CD4-positive, alpha-beta T cell treated with Interleukin-4 for 4 hours (primary cell): Measurements from ENCODE around the gene ANKDD1A.

Experiments
- DNase-seq: peaks from one replicate; pipeline ENCODE4 v3.0.0-alpha.2; 2020

ANKDD1A gene

DNA sequence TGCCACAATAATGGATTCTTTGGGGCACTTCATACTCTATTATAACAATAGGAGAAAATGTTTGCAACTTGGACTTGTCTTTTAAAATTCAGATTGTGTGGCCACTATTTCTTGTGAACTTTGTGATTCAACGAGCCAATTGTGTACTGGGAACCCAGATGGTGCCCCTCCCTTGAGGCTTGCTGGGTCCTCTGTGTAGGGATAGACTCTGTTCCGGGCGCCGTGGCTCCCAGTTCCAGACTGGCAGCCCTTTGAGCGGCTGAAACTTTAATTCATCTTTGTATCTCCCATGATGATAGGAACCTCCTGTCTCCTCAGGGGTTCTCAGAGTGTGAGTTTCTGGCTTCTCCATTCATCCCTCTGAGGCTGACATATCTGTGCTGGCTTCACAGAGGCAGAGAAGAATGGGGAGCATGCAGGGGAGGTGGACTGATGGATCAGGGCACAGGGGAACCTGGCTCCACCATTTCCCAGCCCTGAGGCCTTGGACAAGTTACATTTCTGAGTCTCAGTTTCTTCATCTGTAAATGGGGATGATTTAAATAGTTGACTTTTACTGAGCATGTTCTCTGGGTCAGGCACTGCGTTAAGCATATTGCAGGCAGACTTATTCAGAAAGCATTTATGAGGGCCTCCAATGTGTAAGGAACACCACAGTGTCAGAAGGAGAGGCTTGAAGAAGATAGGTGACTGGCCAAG, 15.2 kb upstream of the ANKDD1A start:
- no peak for DNase-seq

DNA sequence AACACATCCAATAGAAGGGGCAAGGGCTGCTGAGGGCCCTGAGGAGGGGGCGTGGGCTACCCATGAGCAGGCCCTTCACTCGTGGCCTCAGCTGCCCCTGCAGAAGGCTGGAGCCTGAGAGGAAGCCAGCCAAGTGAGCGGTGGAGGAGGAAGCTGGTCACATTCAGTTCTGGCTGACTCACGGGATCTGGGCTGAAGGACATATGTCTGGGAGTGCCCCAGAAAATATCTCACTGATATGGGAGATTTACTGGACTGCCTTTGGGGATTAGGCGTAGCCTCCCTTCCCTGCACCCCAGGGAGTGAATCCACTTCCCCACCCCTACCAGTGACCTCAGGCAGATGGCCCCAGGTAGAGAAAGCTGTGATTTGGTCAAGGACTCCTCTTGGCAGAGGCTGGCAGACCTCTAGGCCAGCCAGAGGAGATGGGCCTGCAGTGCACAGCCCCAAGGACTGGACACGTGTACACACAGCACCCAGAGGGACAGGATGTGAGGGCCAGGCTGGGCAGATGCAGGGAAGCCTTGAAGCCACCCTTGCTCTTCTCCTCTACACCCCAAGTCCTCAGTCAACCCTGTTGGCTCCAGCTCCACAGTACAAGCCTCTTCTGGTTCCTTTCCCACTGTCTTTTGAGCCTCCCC, 14.2 kb upstream of the ANKDD1A start:
- DNase-seq, result no peak

DNA sequence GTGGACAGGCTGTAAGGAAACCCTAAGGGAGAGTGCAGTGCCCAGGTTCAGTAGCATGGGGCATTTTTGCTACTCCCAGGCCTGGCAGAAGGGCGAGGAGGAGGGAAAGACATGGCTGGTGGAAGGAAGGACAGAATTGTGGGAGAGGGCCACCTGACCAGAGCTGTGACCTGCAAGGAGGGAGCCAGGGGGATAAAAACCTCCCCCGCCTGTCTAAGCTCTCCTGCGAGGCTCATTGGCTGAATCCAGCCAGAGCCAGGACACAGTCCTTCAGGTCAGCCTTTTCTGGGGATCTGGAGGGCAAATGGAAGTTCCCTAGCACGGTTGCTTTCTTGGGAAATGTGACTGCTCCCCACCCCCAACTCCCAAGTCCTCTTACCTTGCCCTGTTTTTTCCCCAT, 13.3 kb upstream of the ANKDD1A start:
- no peak for DNase-seq

DNA sequence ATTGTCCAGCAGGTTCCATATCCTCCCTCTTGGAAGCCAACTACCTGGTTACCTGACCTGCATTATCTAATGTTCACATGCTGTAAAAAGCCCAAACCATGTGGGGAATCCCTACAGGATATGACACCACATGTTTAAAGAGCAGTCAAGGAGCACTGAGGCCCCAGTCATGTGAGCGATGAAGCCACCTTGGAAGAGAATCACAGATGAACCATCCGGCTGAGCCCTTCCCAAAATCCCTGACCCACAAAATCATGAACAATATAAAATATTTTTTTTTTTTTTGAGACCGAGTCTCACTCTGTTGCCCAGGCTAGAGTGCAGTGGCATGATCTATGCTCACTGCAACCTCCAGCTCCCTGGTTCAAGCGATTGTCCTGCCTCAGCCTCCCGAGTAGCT, 10.6 kb upstream of the ANKDD1A start:
- DNase-seq, result no peak

DNA sequence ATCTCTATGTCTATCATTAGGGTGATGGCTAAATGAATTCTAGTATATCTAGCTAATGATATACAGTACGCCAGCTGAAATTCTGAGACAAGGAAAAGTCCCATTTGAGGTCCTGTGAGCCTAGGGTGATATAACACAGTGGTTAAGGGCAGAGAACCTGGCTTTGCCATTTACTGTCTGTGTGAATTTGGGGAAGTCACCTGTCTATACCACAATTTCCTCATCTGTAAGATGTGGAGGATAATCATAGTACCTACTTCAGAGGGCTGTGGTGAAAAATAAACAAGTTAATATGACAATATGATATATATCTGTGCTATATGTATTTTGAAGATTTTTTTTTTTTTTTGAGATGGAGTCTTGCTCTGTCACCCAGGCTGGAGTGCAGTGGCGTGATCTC, 9.8 kb upstream of the ANKDD1A start:
- DNase-seq, result peak; percentile 81

DNA sequence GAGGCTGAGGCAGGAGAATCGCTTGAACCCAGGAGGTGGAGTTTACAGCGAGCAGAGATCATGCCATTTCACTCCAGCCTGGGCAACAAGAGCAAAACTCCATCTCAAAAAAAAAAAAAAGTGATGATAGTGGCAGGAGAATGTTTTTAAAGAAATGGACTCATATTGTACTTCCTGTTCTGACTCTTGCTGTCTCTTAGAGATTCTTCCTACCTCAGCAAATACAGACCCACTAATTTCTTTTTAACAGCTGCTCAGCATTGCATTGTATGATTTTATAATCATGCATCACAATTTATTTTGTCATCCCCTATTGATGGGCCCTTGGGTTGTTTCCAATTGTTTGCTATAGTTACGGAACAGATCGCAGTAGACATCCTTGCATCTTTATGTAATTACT, 8.8 kb upstream of the ANKDD1A start:
- no peak for DNase-seq

DNA sequence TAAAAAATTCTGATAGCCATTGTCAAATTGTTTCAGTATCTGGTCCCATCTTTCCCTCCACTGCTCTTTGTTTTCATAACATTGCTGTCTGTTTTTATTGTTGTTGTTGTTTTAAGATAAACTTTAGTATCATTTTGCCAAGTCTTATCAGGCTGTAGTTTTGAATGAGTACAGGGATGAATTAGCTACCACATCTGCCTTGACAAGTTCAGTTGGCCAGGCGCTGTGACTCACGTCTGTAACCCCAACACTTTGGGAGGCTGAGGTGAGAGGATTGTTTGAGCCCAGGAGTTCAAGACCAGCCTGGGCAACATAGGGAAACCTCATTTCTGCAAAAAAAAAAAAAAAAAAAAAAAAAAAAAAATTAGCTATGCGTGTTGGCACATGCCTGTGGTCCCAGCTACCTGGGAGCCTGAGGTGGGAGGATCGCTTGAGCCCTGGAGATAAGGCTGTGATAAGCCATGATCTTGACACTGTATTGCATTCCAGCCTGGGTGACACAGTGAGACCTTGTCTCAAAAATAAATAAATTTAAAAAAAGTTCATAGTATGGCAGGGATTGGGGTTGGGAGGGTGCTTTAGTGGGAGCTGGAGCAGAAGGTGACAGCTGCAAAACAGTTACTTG, 8.3 kb upstream of the ANKDD1A start:
- DNase-seq, result no peak

DNA sequence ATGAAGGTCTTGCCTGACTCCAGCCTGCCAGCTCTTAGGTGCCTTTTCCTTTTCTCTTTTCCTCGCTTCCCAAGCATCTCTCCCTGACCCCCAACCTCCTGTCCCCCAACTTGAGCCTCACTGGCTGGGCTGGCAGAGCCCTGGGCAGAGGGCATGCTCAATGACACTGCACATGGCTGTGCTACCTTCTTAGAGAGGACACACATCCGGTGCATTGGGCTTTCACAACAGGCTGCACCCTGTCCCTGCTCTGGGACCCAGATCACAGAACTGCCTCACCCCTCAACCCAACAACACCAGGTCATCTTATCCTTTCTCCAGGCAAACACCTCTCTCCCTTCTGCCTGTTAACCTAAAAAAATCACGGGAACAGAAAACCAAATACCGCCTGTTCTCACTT, 7.5 kb upstream of the ANKDD1A start:
- DNase-seq, result no peak

DNA sequence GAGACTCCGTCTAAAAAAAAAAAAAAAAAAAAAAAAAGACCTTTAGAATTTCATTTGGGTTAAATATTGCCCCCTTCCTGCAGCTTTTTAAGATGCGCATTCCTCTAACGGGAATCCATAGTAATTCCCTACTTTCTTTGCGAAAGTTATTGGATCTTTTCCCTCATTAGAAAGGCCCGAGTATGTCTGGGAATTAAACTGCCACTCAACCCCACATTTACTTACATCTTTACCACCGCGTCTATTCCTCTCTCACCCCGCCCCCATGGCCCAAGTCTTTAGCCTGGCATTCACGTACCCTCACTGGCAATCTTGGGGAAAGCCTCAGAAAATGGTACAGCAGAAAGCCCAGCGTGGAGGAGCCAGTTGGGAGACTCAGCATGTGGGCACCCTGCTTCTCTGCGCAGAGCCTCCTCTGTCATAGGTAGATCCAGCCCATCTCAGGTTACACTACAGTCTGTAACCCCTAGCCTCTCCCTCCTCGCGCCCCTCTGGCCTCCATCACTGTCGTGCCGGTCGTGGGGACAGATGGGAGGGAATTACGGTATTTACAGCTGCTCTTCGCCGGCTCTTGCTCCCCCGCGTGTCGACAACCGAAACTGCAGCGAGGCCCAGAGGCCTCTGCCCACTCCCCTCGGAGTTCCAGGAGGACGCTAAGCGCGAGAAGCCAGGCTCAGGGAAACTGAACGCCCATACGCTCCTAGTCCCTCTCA, 6.4 kb upstream of the ANKDD1A start:
- DNase-seq, result peak; percentile 70

DNA sequence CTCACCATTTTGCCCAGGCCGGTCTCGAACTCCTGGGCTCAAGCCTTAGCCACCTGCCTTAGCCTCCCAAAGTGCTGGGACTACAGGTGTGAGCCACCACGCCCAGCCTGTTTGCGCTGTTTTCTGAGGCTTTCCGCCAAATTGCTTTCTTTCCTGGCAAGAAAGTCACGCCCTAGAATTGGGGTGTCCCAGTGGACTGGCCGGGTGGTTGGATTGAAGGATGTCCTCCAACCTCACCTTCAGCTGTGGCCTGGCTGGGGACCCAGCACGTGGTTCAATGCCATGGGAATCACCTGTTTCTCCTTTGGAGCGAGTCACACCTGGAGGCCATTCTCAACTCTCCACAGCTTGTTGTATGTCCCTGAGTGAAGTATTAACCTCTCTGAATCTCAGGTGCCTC, 5.8 kb upstream of the ANKDD1A start:
- no peak for DNase-seq

DNA sequence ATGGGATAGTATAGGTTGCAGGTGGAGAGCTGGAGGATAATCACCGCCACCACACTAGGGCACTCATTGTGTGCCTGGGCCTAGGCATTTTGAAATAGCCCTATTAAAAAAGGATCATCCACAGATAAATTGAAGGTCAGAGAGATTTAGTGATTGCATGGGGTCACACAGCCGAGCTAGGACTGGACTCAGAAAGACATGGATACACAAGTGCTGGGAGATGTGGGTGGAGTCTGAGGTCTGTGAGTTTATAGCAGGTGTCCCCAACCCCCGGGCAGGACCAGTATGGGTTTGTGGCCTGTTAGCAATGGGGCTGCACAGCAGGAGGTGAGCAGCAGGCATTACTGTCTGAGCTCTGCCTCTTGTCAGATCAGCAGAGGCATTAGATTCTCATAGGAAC, 5.3 kb upstream of the ANKDD1A start:
- no peak for DNase-seq

DNA sequence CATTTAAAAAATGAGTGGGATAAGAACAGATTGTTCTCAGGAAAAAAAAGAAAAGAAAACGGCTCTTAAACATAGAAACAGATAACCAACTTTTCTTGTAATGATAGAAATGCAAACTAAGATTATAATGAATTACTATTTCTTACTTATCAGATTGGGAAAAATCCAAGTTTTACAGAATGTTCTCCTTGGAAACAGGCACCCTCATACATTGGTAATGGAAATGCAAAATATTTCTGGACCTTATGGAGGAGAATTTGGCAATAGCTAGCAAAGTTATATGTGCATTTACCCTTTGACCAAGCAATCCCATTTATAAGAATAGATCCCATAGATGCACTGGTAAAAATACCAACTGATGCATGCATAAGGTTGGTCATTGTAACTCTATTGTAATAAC, 3.7 kb upstream of the ANKDD1A start:
- DNase-seq, result no peak

DNA sequence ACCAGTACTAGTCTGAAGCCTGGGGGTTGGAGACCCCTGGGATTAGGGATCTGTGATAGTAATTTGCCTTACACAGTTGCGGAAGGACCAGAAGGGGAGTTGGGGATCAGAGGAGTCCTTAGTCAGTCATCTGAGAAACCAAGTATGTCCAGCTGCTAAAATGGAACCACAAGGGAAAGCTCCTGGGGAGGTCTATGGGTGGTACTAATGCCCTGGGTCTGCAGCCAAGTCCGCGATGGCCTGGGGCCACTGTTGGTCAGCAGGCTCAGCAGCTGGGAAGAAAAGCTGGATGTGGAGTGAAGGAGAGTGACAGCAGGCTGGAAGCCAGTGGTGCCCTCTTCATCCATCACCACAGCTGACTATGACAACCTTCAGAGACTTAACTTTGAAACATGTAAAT, 2.2 kb upstream of the ANKDD1A start:
- DNase-seq, result no peak

DNA sequence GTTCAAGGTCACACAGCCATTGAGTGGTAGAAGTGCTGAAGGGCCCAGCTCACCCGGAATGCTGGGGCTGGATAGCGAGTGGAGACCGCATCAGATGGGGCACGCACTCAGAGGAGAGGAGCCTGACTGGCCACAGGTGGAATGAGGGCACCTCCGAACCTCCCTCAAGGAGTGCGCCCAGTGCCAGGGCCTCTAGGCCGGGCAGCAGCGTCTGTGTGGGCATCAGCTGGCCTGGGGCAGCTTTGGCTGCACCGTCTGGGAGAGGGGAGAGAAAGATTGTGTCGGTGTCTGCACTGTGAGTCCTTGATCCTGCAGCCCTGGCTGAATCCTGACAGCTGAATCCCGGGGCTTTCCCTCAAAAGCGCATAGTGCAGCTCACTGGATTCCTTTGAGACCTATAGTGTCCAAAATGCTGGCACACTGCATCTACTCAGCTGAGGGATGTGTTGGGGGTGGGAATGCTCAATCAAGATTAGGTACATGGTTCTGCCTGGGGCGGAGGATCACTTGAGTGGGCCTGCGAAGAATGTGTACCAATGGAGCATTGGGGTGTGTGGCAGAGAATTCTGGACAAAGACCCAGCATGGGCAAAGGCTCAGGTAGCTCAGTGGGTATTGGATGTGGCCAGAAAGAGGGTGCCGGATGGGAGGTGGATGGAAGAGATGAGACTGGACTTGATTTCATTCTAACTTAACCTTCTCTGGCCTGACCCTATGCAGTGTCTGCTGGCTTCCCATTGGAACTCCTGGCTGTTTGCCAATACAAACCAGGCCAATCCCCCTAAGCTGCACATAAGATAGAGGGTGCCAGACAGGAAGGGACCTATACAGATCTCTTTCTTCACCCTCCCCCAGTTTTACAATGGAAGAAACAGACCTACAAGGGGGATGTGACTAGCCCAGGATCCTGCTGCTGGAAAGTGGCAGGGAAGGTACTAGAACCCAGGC, 950 bp downstream of the ANKDD1A start:
- DNase-seq, result no peak

DNA sequence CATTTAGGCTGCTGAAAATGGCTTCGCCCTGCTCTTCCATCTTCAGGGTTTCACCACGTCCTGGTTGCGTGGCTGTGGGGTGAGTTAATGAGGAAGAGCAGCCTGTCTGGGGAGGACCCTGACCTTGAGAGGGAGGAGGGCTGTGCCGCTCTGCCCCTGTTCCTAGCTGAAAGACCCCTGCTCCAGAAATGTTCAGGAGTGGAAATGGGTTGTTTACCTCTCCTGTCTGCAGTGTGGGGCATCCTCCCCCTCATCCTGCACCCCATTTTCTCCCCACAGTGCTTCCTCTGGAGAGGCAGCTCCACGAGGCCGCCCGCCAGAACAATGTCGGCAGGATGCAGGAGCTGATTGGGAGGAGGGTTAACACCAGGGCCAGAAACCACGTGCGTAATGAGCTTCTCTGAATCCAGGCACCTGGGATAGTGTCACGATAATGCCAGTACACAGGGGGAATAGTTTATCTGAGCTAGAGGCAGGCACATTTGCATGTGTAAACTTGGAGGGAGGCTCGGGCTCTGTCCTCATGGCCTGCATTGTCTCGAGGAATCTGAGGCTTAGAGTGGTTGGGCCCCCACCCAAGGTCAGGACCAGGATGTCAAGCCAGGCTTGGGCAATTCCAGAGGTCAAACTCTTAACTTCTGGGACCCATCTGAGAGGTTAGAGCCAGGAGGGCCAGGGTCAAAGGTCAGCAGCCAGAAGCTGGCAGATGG, 4.0 kb downstream of the ANKDD1A start:
- no peak for DNase-seq

DNA sequence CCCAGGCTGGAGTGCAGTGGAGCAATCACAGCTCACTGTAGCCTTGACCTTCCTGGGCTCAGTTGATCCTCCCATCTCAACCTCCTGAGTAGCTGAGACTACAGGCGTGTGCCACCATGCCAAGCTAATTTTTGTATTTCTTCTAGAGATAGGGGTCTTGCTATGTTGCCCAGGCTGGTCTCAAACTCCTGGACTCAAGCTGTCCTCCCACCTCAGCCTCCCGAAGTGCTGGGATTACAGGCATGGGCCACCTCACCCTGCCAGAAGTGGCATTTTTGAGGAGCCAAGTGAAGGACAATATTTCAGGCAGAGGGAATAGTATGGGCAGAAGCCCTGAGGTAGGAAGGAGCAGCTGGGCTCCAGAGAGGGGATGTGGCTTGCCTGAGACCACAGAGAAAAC, 4.7 kb downstream of the ANKDD1A start:
- DNase-seq, result no peak

DNA sequence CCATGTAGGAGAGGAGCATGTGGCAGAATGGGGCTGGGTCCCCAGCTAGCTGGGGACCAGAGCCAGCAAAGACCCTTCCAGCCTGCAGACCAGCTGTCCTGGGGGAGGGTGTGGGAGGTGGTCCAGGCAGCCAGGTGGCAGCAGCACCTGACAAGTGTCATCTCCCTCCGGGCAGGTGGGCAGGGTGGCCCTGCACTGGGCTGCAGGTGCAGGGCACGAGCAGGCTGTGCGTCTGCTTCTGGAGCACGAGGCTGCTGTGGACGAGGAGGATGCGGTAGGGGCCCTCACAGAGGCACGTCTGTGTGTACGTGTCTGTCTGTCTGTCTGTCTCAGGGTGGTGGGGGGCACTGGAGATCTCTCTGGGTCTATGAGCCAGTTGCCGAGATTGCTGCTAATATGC, 5.5 kb downstream of the ANKDD1A start:
- no peak for DNase-seq

DNA sequence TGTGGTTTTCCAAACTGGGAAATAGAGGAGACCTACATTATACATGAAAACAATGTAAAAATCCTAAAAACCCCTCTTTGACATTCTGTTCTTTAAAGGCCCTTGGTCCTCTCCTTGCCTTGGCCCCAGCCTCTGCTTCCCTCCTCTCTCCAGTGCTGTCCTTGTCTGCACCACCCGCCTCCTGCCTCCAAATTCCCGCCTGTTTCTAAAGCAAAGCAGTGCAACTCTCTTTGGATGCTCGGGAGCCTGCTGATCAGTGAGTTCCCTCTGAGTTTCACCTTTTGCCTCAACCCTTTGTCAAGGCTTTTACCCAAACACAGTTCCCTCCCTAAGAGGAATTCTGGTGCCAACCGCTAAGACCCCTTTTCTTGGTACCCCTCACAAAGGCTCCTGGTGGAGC, 8.0 kb downstream of the ANKDD1A start:
- no peak for DNase-seq

DNA sequence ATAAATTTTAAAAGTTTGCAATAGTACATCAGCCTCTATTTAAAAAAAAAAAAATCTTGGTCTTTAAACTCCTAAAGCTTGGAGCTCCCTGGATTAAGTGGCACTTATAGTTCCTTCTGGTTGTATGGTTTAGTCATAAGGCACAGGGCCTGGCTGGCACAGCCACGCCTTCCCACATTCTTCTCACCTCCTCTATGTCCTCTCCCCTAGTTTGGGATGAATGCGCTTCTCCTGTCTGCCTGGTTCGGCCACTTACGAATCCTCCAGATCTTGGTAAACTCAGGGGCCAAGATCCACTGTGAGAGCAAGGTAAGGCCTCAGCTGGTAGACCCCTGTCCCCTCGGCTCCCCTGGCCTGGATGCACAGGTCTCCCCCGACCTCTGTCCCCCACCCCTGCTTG, 10.0 kb downstream of the ANKDD1A start:
- DNase-seq, result no peak

DNA sequence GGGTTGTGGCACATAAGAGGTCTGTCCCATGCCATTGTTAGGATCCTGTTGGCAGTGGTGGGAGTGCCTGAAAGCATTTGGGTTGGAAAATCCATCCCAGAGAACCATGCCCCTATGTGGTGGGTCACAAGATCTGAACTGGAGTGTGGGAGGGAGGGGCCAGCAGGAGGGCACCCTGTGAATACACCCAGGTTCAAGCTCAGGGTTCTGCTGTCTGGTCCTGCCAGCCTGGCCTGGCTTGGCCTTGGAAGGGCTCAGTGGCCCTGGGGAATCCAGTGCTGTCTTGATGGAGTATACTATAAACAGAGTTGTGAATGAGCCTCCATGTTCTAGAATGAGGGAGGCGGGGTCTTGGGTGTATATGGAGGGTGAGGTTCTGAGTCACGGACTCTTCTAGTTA, 11.8 kb downstream of the ANKDD1A start:
- no peak for DNase-seq

DNA sequence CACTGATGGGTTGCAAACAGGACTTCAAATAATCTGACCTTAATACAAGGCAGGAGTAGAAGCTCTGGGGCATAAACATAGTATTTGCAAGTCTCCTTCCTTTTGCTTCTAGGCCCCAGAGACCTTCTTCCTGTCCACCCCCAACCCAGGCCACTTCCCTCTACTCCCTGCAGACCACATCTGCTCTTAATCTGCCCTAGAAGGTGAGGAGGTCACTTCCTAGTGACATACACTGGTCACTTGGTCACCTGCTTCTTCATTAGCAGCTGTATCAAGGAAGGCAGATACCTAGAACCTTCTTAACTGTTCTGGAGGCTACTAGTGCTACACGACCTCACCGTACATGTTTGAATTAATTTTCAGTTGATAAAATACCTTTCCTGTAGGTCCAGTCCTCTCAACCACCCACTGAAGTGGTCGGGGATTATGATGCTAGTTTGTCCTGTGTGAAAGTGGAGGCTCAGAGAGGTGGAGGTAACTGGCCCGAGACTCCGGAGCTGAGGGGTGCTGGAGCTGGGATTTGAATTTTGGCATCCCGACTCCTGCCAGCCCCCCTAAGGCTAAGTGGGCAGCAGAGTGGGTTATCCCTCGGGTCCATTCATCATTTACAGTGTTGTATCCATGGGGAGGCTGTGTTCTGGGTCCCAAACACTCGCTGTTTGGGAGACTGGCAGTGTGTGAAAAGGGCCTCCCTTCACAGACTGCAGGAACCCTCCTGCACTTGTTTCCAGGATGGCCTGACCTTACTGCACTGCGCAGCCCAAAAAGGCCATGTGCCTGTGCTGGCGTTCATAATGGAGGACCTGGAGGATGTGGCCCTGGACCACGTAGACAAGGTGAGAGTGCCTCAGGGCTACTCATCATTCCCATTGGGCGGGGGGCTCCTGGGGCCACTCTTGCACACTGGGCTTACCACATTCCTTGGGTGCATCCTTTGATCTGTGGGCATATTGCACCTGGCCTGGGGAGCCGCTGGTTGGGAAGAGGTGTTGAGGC, 13.9 kb downstream of the ANKDD1A start:
- DNase-seq, result no peak
